Activated naive CD4-positive, alpha-beta T cell (primary cell): ENCODE data around the gene SLC25A28.
"Not testable (repeated sequence)": the region's sequence is repeated elsewhere in the genome, so short reads cannot be mapped to it uniquely, and the experiment has no call there.

Experiments
- DNase-seq, 4 experiments: peaks; one replicate each; lab custom pipeline; 2025; lab: John Stamatoyannopoulos, UW

SLC25A28 gene

DNA sequence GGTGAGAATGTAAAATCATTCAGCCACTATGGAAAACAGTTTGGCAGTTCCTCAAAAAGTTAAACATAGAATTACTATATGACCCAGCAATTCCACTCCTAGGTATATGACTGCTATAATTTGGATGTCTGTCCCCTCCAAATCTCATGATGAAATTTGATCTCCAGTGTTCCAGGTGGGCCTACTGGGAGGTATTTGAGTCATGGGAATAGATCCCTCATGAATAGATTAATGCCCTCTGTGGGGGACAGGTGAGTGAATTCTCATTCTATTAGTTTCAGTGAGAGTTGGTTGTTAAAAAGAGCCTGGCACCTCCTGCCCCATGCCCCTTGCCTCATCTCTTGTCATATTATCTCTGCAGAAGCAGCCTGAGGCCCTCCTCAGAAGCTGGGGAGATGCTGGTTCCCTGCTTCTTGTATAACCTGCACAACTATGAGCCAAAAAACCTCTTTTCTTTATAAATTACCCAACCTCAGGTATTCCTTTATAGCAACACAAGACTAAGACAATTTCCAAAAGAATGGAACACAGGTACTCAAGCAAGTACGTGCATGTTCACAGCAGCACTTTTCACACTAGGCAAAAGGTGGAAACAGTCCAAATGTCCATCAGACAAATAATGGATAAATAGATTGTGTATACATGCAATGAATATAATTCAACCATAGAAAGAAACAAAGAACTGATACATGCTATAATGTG is 8.8 kb upstream of the SLC25A28 start:
- no peak for DNase-seq

DNA sequence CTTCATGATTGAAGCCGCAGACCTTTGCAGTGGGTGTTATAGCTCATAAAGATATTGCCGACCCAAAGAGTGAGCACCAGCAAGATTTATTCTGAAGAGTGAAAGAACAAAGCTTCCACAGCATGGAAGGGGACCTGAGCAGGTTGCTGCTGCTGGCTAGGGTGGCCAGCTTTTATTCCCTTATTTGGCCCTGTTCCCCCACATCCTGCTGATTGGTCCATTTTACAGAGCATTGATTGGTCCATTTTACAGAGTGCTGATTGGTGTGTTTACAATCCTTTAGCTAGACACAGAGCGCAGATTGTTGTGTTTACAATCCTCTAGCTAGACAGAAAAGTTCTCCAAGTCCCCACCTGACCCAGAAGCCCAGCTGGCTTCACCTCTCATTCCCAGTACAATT is 4.9 kb upstream of the SLC25A28 start:
- not testable (repeated sequence) for DNase-seq

DNA sequence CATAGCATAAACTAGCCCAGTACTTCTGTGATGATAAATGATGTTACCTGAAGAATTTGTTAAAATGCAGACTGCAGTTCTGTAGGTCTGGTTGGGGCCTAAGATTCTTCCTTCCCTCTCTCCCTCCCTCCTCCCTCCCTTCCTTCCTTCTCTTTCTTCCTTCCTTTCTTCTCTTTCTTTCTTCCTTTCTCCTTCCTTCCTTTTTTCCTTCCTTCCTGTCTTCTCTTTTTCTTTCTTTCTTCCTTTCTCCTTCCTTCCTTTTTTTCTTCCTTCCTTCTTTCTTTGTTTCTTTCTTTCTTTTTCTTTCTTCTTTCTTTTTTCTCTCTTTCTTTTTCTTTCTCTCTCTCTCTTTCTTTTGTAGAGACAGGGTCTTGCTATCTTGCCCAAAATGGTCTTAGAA is 3.7 kb upstream of the SLC25A28 start:
- DNase-seq = no peak

DNA sequence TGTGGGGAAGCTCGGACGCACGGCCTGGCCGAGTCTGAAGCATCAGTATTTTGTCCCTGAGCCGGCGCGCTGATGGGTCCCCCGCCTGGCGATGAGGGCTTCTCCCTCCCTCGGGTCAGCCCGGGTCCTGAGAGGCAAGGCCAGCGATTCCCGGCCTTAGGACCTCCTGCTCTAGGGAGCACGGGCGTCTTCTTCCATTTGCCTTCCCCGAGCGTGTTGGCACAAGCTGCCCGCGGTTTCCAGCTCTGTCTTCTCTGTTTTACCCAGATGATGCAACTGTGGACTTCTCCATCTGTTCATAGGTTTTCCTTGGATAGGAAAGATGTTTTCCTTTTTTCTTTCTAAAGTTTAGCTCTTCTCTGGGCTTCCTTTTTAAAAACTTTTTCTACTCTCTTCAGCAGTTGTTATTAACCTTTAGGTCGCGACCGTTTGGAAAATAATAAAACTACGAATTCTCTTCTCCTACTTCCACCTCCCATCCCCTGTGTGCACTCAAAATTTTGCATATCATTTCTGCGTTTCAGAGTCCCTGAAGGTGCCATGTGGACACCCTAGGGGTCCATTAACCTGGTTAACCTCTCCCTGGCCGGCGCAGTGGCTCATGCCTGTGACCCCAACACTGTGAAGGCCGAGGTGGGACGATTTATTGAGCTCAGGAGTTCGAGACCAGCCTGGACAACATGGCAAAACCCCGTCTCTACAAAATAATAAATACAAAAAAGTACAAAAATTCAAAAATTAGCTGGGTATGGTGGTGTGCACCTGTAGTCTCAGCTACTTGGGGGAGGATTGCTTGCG is 1.4 kb upstream of the SLC25A28 start:
- no peak for DNase-seq

DNA sequence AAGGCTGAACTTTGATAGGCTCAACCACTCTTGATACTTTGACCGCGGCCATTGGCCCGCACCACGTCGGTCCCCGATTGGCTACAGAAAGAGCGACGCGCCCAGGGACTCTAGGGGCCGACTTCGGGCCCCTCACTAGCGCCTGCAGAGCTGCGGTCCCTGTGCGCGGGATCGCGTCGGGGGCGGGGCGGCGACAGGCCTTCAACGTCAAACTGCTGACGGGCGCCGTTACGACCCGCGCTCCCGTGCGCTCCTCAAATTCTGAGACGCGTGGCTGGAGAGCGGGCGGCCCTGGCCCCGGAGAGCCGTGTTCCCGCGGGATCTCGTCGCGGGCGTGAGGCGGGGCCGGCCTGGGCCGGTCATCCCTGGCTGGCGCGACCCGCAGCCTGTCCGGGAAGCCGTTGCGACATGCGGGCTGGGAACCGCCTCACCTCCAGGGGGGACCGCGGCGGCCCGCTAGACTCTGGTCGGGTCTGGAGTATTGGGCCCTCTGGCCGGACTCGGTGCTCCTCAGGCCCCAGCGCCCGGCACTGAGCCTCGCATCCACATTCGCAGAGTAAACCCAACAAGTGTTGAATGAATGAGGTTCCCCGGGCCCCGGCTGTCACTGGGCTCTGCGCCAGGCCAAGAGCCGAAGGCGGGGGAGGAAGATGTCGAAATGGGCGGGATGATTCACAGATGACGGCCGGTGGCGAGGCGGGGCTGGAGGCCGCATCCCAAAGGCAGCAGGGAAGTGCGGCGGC is 643 bp upstream of the SLC25A28 start:
- DNase-seq = peak; percentile 77 to 88 (median 86)

DNA sequence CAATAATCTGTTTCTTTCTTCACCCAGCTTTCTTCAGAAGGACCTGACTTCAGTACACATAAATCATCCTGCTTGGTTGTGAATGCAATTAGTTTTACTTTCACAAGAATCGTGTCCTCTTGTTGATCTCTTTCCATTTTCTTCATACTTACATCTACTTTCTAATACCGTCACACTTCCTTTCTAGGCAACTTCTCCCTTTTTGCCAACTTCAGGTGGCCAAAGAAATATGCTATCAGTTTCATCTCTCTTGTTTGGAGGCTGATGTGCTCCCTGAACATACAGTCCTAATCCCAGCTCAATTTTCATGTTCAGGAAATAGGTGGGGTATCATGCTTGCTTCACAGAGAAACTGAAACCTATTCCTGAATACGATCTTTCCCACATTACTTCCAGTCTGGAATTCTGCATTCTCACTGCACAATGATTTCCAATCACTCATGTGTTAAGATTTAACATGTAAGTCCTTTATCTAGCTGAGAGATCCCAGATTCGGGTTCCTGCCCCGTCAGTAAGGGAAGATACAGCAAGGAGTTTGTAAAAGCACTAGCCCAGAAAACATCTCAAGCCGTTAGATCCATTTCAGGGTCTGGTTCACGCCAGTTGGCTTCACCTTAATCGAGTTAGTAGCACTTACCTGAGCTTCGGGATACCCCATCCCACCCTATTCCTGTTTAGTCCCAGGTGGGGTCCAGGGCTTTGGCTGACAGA is 994 bp downstream of the SLC25A28 start:
- DNase-seq = no peak

DNA sequence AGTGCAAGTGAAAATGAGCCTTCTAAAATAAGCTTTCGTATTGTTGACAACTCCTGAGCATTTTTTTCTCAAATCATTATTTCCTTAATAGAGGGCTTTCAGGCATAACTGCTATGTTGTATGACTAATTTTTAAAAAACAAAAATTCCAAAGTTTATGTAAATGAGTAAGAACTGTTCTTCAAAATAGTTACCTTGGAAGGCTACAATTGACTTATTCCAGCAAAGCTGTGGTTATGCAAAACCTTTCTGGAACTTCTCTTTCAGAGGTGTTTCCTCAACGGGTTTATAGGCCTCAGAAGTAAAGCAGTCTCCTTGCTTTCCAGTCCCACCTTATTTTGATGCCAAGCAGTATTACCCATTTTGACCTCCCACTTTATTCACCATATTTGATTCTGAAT is 2.5 kb downstream of the SLC25A28 start:
- DNase-seq = no peak

DNA sequence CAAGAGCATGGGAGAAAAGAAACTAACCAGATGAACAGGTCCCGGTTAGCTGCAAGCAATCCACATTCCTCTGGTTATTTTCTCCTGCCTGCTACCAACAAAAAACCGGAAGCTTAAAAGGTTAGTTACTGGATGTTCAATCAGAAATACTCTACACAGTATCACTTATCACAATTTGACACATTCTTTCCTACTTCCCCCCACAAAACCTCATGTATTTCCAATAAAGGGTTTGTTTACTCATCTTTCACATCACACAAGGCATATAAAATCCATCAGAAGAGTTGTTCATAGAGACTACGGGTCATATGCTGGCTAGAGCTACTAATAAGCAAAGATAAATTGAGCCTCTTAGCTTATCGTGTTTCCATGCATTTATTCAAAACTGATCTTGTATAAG is 4.8 kb downstream of the SLC25A28 start:
- DNase-seq = no peak

DNA sequence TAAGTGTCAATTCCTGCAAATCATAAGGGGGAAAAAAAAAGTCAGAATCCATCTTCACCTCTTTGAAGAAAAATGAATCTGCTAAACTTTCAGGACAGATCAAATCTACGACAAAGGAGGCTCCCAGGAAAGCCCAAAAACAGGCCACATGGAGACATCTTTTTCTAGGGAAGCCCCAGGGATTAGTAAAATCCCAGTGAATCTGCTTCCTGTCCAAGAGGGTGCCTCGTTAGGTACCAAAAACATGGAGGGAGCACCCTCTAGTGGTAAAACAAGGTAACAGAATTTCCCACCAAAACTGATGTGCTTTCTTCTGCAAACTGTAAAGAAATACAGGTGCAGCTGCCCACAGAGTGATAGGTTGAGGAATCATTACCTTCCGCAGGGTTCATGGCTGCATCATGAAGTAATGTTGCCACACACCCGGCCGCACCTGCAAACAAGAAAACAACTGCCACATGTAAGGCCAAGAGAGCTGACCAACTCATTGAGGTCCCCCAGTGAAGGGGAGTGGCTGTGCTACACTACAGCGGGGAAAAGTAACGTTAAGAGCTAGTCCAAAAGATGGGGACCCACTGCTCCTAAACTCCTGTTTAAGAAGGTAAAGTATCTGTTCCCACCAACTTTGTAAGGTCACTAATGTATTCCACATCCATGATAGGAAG is 7.9 kb downstream of the SLC25A28 start:
- no peak for DNase-seq

DNA sequence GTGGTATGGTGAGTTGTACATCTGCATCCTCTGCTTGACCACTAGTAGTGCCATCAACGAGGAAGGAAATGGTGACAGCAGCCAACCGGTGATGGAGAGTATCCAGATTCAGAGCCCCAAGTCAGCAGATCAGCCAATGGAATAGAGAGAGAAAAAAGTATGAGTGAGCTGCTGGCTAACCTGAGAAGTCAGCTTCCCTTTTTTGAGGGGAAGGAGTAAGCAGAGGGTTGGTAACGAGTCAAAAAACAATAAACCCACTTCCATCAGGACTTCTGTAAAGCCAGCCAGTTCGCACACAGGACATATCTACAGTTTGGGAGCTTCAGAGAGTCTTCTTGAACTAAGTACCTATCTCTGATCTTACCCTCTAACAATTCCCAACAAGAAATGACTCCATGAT is 8.9 kb downstream of the SLC25A28 start:
- no peak for DNase-seq

DNA sequence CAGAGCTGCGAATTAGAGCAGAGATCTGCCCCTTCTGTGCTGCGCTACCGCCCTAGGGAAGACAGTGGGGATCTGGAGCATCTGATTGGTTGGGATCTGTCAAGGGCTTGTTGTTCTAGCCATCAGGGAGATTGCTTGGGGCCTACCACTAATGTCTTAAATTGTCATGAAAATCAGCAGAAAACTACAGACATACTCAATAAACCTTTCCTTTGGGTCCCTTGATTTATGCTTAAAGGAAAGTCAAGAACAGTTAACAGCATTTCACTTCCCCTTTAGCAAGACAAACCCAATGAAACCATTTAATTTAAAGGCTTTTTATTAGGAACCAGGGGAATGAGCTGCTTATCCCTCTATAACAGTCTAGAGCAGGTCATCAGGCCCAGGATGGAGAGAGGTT is 10.0 kb downstream of the SLC25A28 start:
- no peak for DNase-seq

DNA sequence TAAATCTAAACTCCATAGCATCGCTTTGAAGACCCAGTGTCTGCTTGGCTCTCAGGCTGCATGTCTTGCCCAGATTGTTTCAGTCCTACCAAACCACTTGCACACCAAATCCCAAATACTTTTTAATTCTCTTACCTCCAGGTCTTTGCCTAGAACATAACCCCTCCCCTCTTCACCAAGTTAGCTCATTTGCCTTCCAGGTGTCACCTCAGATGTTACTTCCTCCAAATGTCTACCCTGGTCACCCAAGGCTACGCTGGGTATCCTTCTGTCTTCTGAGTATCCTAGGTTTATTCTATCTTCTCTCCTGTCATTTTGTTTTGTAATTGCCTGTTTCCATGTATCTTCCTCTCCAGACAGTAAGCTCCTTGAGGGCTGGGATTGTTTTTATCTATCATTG is 11.1 kb downstream of the SLC25A28 start:
- DNase-seq = no peak

DNA sequence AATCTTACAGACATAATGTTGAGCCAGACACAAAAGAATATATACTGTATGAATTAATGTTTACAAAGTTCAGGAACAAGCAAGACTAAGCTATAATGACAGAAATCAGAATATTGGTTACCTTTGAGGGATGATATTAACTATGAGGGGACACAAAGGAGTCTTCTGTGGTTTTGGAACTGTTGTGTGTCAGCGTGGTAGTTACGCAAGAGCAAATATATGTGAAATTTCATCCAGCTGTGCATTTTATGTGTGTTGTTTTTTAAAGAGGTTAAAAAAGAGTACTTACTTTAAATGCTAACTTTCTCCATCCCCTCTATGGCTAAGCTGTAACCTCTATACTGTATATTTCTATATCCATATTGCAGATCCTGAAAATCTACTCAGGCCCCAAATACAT is 14.9 kb downstream of the SLC25A28 start:
- DNase-seq = no peak

DNA sequence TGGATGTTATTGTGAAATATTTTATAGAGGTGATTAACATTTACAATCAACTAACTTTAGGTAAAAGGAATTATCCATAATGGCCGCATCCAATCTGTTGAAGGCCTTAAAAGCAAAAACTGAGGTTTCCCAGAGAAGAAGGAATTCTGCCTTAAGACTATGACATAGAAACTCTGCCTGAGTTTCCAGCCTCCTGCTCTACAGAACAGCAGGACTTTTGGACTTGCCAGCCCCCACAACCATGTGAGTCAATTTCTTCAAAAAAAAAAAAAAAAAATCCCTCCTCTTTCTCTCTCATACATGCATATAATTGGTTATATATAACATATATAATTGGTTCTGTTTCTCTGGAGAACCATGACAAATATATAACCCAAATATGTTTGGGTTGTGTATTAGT is 15.4 kb downstream of the SLC25A28 start:
- no peak for DNase-seq

DNA sequence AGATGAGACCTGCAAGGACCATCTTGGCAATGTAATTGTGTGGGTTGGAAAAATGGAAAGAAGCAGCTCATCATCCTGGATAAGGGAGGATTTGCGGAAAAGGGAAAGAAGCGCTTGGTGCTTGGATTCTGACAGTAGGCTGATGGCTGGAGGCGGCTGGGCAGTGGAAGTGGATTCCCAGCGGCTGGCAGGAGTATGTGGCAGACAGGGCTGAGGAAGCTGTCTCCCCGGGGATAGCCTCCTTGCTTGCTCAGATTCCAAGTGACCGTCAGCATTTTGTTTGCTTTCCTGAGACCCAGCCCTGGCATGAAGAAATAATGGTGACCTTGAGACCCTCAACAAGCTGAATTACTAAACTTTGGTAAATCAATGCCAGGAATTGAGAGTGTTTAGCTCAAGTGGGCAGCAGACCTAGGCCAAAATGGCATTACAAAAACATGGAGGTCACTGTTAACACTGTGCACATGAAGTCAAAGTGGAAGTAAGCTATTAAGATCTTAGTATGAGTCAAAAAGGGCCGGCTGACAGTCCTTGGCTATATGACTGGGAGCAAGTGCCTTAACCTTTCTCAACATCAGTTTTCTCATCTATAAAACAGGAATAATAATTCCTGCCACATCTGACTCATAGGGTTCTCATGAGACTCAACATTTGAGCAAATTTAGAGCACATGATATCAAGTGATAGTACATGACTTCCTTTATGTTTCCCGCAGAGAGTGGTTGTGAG is 21.3 kb downstream of the SLC25A28 start:
- DNase-seq = no peak

DNA sequence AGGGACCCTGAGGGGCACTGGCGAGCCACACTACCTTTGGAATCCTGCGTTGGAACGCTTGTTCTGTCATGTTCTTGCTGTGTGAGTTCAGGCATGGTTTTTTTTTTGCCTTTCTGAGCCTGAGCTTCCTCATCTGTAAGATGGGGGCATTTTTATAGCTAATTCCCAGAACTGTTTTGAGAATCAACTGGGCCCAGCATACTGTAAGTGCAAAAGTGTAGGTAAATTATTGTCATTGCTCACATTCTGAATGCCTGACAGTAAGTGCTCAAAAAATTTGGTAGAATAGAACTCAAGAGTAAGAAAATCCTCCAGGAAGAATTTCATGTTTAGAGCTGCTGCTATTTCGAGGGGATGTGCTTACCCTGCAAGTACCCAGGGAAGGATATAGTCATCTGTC is 22.2 kb downstream of the SLC25A28 start:
- DNase-seq = no peak

DNA sequence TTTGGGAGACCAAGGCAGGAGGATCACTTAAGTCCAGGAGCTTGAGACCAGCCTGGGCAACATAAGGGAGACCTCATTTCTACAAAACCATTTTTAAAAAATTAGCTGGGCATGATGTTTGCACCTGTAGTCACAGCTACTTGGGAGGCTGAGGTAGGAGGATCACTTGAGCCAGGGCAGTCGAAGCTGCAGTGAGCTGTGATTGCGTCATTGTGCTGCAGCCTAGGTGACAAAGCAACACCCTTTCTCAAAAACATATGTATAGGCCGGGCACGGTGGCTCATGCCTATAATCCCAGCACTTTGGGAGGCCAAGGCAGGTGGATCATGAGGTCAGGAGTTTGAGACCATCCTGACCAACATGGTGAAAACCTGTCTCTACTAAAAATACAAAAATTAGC is 23.5 kb downstream of the SLC25A28 start:
- not testable (repeated sequence) for DNase-seq

DNA sequence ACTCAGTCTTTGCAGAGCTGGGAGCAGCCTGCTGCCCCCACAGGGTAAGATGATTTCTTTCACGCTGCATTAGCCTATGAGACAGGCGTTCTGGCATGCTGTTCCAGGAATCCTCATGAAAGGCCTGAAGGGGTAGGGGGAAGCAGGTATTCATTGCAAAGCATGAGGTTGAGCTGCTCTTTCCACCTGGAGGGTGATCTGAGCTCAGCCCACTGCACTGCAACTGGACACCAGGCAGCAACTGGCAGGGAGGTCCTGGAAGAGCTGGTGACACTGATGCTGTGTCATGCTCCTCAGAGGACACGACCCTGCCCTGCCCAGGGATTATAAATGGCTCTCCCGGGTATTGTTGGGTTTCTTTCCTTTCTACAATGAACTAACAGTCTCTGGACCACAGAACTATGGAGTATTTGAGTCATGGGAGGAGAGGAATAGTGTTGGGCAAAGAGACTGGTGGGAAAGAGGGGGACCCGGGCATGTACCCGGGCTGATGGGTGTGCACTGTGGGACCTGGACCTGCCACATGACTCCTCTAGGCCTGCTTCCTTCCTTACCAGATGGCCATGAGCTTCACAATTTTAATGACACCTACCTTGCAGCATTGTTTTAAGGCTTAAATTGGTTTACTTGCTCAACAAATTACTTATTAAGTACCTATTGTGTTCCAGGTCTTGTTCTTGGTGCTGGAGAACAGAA is 24.3 kb downstream of the SLC25A28 start:
- no peak for DNase-seq

DNA sequence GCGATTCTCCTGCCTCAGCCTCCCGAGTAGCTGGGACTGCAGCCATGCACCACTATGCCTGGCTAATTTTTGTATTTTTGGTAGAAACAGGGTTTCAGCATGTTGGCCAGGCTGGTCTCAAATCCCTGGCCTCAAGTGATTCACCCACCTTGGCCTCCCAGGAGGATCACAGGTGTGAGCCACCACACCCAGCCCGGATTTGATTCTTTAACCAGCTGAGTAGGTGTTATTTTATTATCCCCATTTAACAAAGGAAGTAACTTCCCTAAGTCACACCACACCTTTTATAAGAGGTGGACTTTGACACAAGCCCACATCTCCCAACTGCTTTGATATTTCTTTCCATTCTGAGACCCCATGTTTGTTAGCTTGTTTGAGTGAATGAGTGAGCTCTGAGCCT is 25.0 kb downstream of the SLC25A28 start:
- no peak for DNase-seq

DNA sequence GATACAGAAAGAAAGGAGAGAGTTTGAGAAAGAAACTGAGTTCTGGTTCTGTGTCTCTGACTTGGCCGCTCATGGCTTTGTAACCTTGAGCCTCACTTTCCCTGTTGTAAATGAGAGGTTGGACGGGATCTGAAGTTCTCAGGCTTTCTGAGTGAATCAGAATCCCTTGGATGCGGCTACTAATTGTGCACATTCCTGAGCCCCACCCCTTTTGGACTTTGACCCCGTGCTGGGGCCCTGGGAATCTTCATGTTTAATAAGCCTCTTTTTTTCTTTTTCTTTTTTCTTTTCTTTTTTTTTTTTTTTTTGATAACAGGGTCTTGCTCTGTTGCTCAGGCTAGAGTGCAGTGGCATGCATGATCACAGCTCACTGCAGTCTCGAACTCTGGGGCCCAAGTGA is 26.9 kb downstream of the SLC25A28 start:
- no peak for DNase-seq
